Neutrophil (primary cell): ENCODE results near the gene IL4I1.

Source experiments
- H3K27ac ChIP-seq: fragments of 200-600 bp; sonication (generic); 2 replicates; pipeline ENCODE4 v1.5.1; 2016; ENCODE audit warnings: mild to moderate bottlenecking, moderate library complexity
- H3K27me3 ChIP-seq: fragments of 200-600 bp; sonication (generic); 2 replicates; pipeline ENCODE4 v1.6.0; 2016; ENCODE audit warnings: mild to moderate bottlenecking
- H3K36me3 ChIP-seq: fragments of 200-600 bp; sonication (generic); 2 replicates; pipeline ENCODE4 v1.5.1; 2017
- H3K4me1 ChIP-seq, 2 experiments: fragments of 200-600 bp in 1 of 2; sonication (generic) in 1 of 2; 1 replicate in 1 of 2; 2 replicates in 1 of 2; pipeline versions ENCODE4 v1.5.1 to v1.6.1; 2013 to 2016; ENCODE audit warnings: low read depth in 1 of 2, low read length in 1 of 2, mild to moderate bottlenecking in 1 of 2, moderate library complexity in 1 of 2; ENCODE audit not compliant: control insufficient read depth in 1 of 2, insufficient read depth in 1 of 2
- H3K4me3 ChIP-seq, 2 experiments: fragments of 200-600 bp in 1 of 2; sonication (generic) in 1 of 2; 1 replicate in 1 of 2; 2 replicates in 1 of 2; pipeline ENCODE4 v1.5.1; 2013 to 2016; ENCODE audit warnings: low read depth in 1 of 2, low read length in 1 of 2, mild to moderate bottlenecking in 1 of 2, moderate library complexity in 1 of 2
- H3K9me3 ChIP-seq: fragments of 200-600 bp; sonication (generic); 2 replicates; pipeline ENCODE4 v1.5.1; 2016
- CTCF ChIP-seq: fragments of 200-600 bp; sonication (generic); IDR thresholded peaks from 2 replicates; pipeline ENCODE4 v1.5.1; 2016; ENCODE audit warnings: antibody characterized with exemption

The IL4I1 gene

GRCh38 chr19:49862391-49863253 lies 34.1 kb downstream of the IL4I1 start:
- H3K4me1 ChIP-seq: peaks cover 26 to 27% of the 10 kb centered on the region in 2 experiments
- H3K4me3 ChIP-seq: no peak overlapping the region
- no peaks in the 10 kb centered on the region for H3K9me3 ChIP-seq
- H3K27me3 ChIP-seq: no peaks in the 10 kb centered on the region
- peaks cover 72% of the 10 kb centered on the region for H3K36me3 ChIP-seq
- no peak for TF ChIP-seq CTCF
- no peak overlapping the region for H3K27ac ChIP-seq

GRCh38 chr19:49861541-49862378 lies 34.9 kb downstream of the IL4I1 start:
- Histone ChIP-seq H3K9me3 (no peaks in the 10 kb centered on the region), H3K4me3 (no peak overlapping the region), H3K4me1 (peaks cover 21 to 25% of the 10 kb centered on the region in 2 experiments), H3K27ac (no peak overlapping the region), H3K27me3 (no peaks in the 10 kb centered on the region), H3K36me3 (peaks cover 80% of the 10 kb centered on the region)
- TF ChIP-seq CTCF: no peak

- Histone ChIP-seq H3K9me3 (no peaks in the 10 kb centered on the region), H3K27me3 (no peaks in the 10 kb centered on the region), H3K27ac (no peak overlapping the region), H3K4me3 (no peak overlapping the region), H3K4me1 (peaks cover 14 to 18% of the 10 kb centered on the region in 2 experiments), H3K36me3 (peaks cover 87% of the 10 kb centered on the region)
- no peak for TF ChIP-seq CTCF
These were observed 35.6 kb downstream of the IL4I1 start for GRCh38 chr19:49861107-49861506.

GRCh38 chr19:49860336-49861102 lies 36.2 kb downstream of the IL4I1 start:
- no peak overlapping the region for H3K27ac ChIP-seq
- peaks cover 89% of the 10 kb centered on the region for H3K36me3 ChIP-seq
- H3K27me3 ChIP-seq: no peaks in the 10 kb centered on the region
- peaks cover 8 to 12% of the 10 kb centered on the region in 2 experiments for H3K4me1 ChIP-seq
- no peak for TF ChIP-seq CTCF
- H3K9me3 ChIP-seq: no peaks in the 10 kb centered on the region
- no peak overlapping the region for H3K4me3 ChIP-seq

- Histone ChIP-seq H3K4me1 (peaks cover 3 to 6% of the 10 kb centered on the region in 2 experiments), H3K36me3 (peaks cover 92% of the 10 kb centered on the region), H3K27me3 (no peaks in the 10 kb centered on the region), H3K27ac (no peak overlapping the region), H3K4me3 (no peak overlapping the region), H3K9me3 (no peaks in the 10 kb centered on the region)
- TF ChIP-seq CTCF: no peak
These were observed 36.9 kb downstream of the IL4I1 start for GRCh38 chr19:49859682-49860335.
